OCI-LY7 (cell line): ENCODE results near the gene CDR2. TPM values are rescaled to one million over a fixed set of nuclear protein-coding genes. Genes with fewer than 3 reads are reported as not detected.

Experiments
- BruUV-seq: library from RNA; stranded (reverse); fragments of 400-500 nt; replicated peaks from 2 replicates; lab custom pipeline; 2021; lab: Mats Ljungman, UMichigan
- CTCF ChIA-PET: fragments of 300-600 bp; sonication (Branson Sonifier 250); formaldehyde crosslinking; loops from one replicate; lab custom pipeline; 2022; ENCODE audit warnings: antibody characterized with exemption; ENCODE audit not compliant: unreplicated experiment; lab: Charles Lee
- POLR2A ChIA-PET: fragments of 300-600 bp; sonication (Branson Sonifier 250); formaldehyde crosslinking; loops from one replicate; lab custom pipeline; 2022; ENCODE audit warnings: antibody characterized with exemption; lab: Charles Lee
- DNase-seq: peaks from one replicate; pipeline ENCODE4 v3.0.0-alpha.2; 2015; ENCODE audit warnings: low spot score
- H2AFZ ChIP-seq: fragments of 200-600 bp; sonication (generic), shearing (Covaris generic); 2 replicates; pipeline ENCODE4 v1.6.1; 2014; ENCODE audit warnings: mild to moderate bottlenecking, antibody characterized with exemption, low read length, moderate library complexity
- H3K27ac ChIP-seq: fragments of 200-600 bp; sonication (generic); 2 replicates; pipeline ENCODE4 v1.5.1; 2014; ENCODE audit warnings: mixed run types, low read depth, mild to moderate bottlenecking, moderate library complexity, low read length, inconsistent platforms; ENCODE audit not compliant: poor library complexity, severe bottlenecking
- H3K36me3 ChIP-seq: fragments of 200-600 bp; sonication (generic); 2 replicates; pipeline ENCODE4 v1.6.1; 2014; ENCODE audit warnings: mild to moderate bottlenecking, antibody characterized with exemption, low read length, moderate library complexity, mixed read lengths; ENCODE audit not compliant: insufficient read depth
- H3K4me1 ChIP-seq: fragments of 200-600 bp; sonication (generic); 2 replicates; pipeline ENCODE4 v1.5.1; 2014; ENCODE audit warnings: mild to moderate bottlenecking, low read length; ENCODE audit not compliant: insufficient read depth, poor library complexity, severe bottlenecking
- H3K4me2 ChIP-seq: fragments of 200-600 bp; sonication (generic); 2 replicates; pipeline ENCODE4 v1.6.1; 2014; ENCODE audit warnings: mild to moderate bottlenecking, low read length
- H3K4me3 ChIP-seq: fragments of 200-600 bp; sonication (generic); 2 replicates; pipeline ENCODE4 v1.5.1; 2014; ENCODE audit warnings: mild to moderate bottlenecking, low read depth, low read length; ENCODE audit not compliant: poor library complexity, severe bottlenecking
- H3K79me2 ChIP-seq: fragments of 200-600 bp; sonication (generic); 2 replicates; pipeline ENCODE4 v1.6.1; 2016; ENCODE audit warnings: low read depth, mild to moderate bottlenecking, low read length, moderate library complexity, mixed read lengths; ENCODE audit not compliant: insufficient read depth
- H3K9me2 ChIP-seq: fragments of 200-600 bp; sonication (generic); 2 replicates; pipeline ENCODE4 v1.6.1; 2016; ENCODE audit warnings: mild to moderate bottlenecking, low read length, mixed read lengths; ENCODE audit not compliant: insufficient read depth
- H3K9me3 ChIP-seq: fragments of 200-600 bp; sonication (generic); 2 replicates; pipeline ENCODE4 v1.6.1; 2014; ENCODE audit warnings: mild to moderate bottlenecking, mixed run types, low read length, mixed read lengths
- H4K20me1 ChIP-seq: fragments of 200-600 bp; sonication (generic); 2 replicates; pipeline ENCODE4 v1.6.1; 2014; ENCODE audit warnings: mild to moderate bottlenecking, antibody characterized with exemption, low read length, moderate library complexity, mixed read lengths; ENCODE audit not compliant: insufficient read depth
- CTCF ChIP-seq: fragments of 200-600 bp; sonication (generic); conservative IDR thresholded peaks from 2 replicates; pipeline ENCODE4 v1.5.1; 2014; ENCODE audit warnings: mild to moderate bottlenecking, antibody characterized with exemption, low read length, moderate library complexity, mixed read lengths
- EZH2phosphoT487 ChIP-seq: fragments of 200-600 bp; sonication (generic); IDR thresholded peaks from 2 replicates; pipeline ENCODE4 v1.6.1; 2018; ENCODE audit warnings: low read depth, borderline replicate concordance, mild to moderate bottlenecking, mixed run types, antibody characterized with exemption, low read length, moderate library complexity, mixed read lengths
- intact Hi-C: fragments of 100-400 bp; cut with micrococcal nuclease; formaldehyde crosslinking; loops from one replicate; pipeline ENCODE4 v1.10.0; 2022; ENCODE audit not compliant: unreplicated experiment
- total RNA-seq, 2 experiments: library from RNA; depleted of rRNA in 1 of 2; stranded (reverse); fragments of >200 nt in 1 of 2; shearing (Covaris generic) in 1 of 2; gene quantifications; 2 replicates each; pipeline ENCODE4 v1.2.3, GENCODE V29; 2014 to 2022

CDR2 gene
- total RNA-seq, 2 experiments from 2014 or later = 33.0 to 38.3 TPM

GRCh38 chr16:22318690-22319358 is 55.6 kb downstream of the CDR2 start:
- Histone ChIP-seq H3K9me2 (no peaks in the 10 kb centered on the region), H3K79me2 (no peaks in the 10 kb centered on the region), H3K4me2 (no peak overlapping the region), H3K4me3 (no peak overlapping the region), H3K4me1 (no peaks in the 10 kb centered on the region), H3K9me3 (no peaks in the 10 kb centered on the region), H2AFZ (no peak overlapping the region), H3K27ac (no peak overlapping the region), H4K20me1 (0 out of 2 replicates have a peak, but pooled peaks cover 3% of the 10 kb centered on the region), H3K36me3 (peaks cover 93% of the 10 kb centered on the region)
- CTCF ChIA-PET = no interaction called here
- TF ChIP-seq CTCF (peak; percentile 78), EZH2phosphoT487 (no peak)
- BruUV-seq = no TSS peak
- intact Hi-C loops = no loop called here
- POLR2A ChIA-PET = no interaction called here
- DNase-seq = peak; percentile 35

- Histone ChIP-seq H3K9me3 (no peaks in the 10 kb centered on the region), H3K4me1 (no peaks in the 10 kb centered on the region), H4K20me1 (0 out of 2 replicates have a peak, but pooled peaks cover 3% of the 10 kb centered on the region), H3K4me3 (no peak overlapping the region), H3K27ac (no peak overlapping the region), H3K79me2 (no peaks in the 10 kb centered on the region), H3K4me2 (no peak overlapping the region), H3K36me3 (peaks cover 93% of the 10 kb centered on the region), H2AFZ (no peak overlapping the region), H3K9me2 (no peaks in the 10 kb centered on the region)
- ChIA-PET POLR2A (no interaction called here), CTCF (no interaction called here)
- BruUV-seq = no TSS peak
- intact Hi-C loops = no loop called here
- DNase-seq = no peak
- TF ChIP-seq CTCF = no peak
Measured at GRCh38 chr16:22317625-22318024, 56.8 kb downstream of the CDR2 start.

- H3K27ac ChIP-seq = no peak overlapping the region
- 0 out of 2 replicates have a peak, but pooled peaks cover 3% of the 10 kb centered on the region for H4K20me1 ChIP-seq
- intact Hi-C loops = no loop called here
- no TSS peak for BruUV-seq
- no peaks in the 10 kb centered on the region for H3K79me2 ChIP-seq
- ChIA-PET POLR2A (no interaction called here), CTCF (no interaction called here)
- H3K4me1 ChIP-seq = no peaks in the 10 kb centered on the region
- H3K4me3 ChIP-seq = no peak overlapping the region
- TF ChIP-seq CTCF (no peak), EZH2phosphoT487 (no peak)
- no peaks in the 10 kb centered on the region for H3K9me2 ChIP-seq
- peaks cover 93% of the 10 kb centered on the region for H3K36me3 ChIP-seq
- H3K9me3 ChIP-seq = no peaks in the 10 kb centered on the region
- no peak for DNase-seq
- no peak overlapping the region for H3K4me2 ChIP-seq
- no peak overlapping the region for H2AFZ ChIP-seq
Measured at GRCh38 chr16:22317001-22317530, 57.4 kb downstream of the CDR2 start.
